ENCODE measurements around the gene TMEM30B. TPM values are rescaled to one million over a fixed set of nuclear protein-coding genes. Genes with fewer than 3 reads are reported as not detected.

TMEM30B gene
- polyA plus RNA-seq, 2 donors = 12.8 to 14.1 TPM

DNA sequence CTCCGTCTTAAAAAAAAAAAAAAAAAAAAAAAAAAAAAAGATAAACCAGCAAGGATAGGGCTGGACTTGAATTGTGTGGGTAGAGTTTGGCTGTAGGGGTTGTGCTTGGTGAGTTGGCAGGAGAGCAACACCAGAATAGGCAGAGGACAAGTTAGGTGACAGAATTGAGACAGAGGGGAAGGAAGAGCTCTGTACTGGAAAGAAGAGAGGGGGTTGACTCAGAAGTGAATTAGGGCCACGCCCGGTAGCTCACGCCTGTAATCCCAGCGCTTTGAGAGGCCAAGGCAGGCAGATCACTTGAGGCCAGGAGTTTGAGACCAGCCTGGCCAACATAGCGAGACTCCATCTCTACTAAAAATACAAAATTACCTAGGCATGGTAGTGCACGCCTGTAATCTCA is 6.1 kb upstream of the TMEM30B start:
- WGBS, 2 donors = 75 to 76% methylated on average over 7 of the region's 7 CpGs
- H3K27ac ChIP-seq (ENCODE audit: low read depth in 2 of 2, low read length in 1 of 2) = no peak overlapping the region
- no peaks in the 10 kb centered on the region for H3K4me1 ChIP-seq (ENCODE audit: control insufficient read depth in 2 of 2, insufficient read depth in 2 of 2, low read length in 1 of 2)
- no peaks in the 10 kb centered on the region for H3K9me3 ChIP-seq (ENCODE audit: control insufficient read depth in 2 of 2, insufficient read depth in 1 of 2, low read depth in 1 of 2, low read length in 1 of 2)
- no peaks in the 10 kb centered on the region for H3K27me3 ChIP-seq (ENCODE audit: control insufficient read depth in 1 of 2, insufficient read depth in 2 of 2, low read length in 2 of 2)
- no peak overlapping the region for H3K4me3 ChIP-seq (ENCODE audit: low read depth in 1 of 2, low read length in 2 of 2)
- H3K36me3 ChIP-seq (ENCODE audit: control insufficient read depth in 2 of 2, insufficient read depth in 2 of 2, low read length in 1 of 2) = no peaks in the 10 kb centered on the region

DNA sequence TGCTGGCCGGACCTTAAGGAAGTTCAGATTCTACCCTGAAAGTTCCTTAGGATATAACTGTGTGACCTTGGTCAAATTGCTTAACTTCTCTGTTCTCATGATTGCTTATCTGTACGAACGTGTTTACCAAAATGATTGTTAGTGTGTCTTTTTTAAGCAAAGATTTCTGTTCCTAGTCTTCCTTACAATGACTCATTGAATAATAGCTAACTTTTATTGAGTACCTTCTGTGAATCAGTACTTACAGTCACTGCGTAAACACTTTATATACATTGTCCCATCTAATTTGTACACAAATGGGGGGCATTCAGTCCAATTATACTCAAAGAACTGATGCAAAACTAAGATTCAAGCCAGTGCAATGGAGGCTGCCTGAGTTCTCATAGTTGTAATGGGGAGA is 4.2 kb upstream of the TMEM30B start:
- no peaks in the 10 kb centered on the region for H3K9me3 ChIP-seq (ENCODE audit: control insufficient read depth in 2 of 2, insufficient read depth in 1 of 2, low read depth in 1 of 2, low read length in 1 of 2)
- WGBS, 2 donors = 61 to 78% methylated on average over 4 of the region's 4 CpGs
- H3K27ac ChIP-seq (ENCODE audit: low read depth in 2 of 2, low read length in 1 of 2) = no peak overlapping the region
- no peaks in the 10 kb centered on the region for H3K4me1 ChIP-seq (ENCODE audit: control insufficient read depth in 2 of 2, insufficient read depth in 2 of 2, low read length in 1 of 2)
- no peaks in the 10 kb centered on the region for H3K27me3 ChIP-seq (ENCODE audit: control insufficient read depth in 1 of 2, insufficient read depth in 2 of 2, low read length in 2 of 2)
- H3K4me3 ChIP-seq (ENCODE audit: low read depth in 1 of 2, low read length in 2 of 2) = no peak overlapping the region
- H3K36me3 ChIP-seq (ENCODE audit: control insufficient read depth in 2 of 2, insufficient read depth in 2 of 2, low read length in 1 of 2) = no peaks in the 10 kb centered on the region

DNA sequence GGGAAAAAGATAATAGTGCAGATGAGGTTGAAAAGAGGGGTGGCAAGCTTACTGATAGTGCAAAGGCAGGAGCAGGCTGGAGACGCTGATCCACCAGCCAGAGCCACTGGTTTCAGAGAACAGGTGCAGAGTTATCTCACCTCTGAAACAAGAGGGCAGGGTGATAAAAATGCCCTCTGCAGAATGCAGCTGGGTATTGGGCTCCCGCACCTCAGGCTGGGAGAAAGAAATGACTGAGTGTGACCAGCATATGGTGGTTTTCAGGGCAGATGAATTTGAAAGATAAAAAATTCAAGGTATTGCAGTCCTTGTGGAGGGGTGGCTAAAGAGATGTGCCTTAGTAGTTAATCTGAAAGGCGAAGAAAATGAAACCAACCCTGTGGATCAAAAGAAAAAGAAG is 2.9 kb upstream of the TMEM30B start:
- Histone ChIP-seq H3K4me1 (ENCODE audit: control insufficient read depth in 2 of 2, insufficient read depth in 2 of 2, low read length in 1 of 2) (peaks cover 0 to 4% of the 10 kb centered on the region in 2 donors), H3K36me3 (ENCODE audit: control insufficient read depth in 2 of 2, insufficient read depth in 2 of 2, low read length in 1 of 2) (no peaks in the 10 kb centered on the region), H3K27ac (ENCODE audit: low read depth in 2 of 2, low read length in 1 of 2) (no peak overlapping the region), H3K9me3 (ENCODE audit: control insufficient read depth in 2 of 2, insufficient read depth in 1 of 2, low read depth in 1 of 2, low read length in 1 of 2) (no peaks in the 10 kb centered on the region), H3K4me3 (ENCODE audit: low read depth in 1 of 2, low read length in 2 of 2) (no peak overlapping the region), H3K27me3 (ENCODE audit: control insufficient read depth in 1 of 2, insufficient read depth in 2 of 2, low read length in 2 of 2) (no peaks in the 10 kb centered on the region)
- 62 to 86% methylated on average over 3 of the region's 3 CpGs for WGBS, 2 donors

DNA sequence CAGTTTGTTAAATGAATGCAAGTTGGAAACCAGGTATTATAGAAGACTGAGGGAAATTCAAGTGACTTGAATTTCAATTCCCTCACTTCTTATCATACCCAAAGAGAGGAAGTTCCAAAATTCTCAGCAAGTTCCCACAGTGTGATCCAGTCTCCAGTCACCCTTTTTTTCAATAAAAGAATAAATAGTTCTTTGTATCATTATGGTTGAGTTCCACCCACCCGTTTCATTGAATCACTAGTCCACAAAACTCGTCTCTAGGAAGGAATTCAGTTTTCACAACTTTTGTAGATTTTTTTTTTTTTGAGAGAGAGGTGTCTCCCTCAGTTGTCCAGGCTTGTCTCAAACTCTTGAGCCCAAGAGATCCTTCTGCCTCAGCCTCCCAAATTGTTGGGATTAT is 1.6 kb upstream of the TMEM30B start:
- Histone ChIP-seq H3K4me1 (ENCODE audit: control insufficient read depth in 2 of 2, insufficient read depth in 2 of 2, low read length in 1 of 2) (peaks cover 0 to 4% of the 10 kb centered on the region in 2 donors), H3K36me3 (ENCODE audit: control insufficient read depth in 2 of 2, insufficient read depth in 2 of 2, low read length in 1 of 2) (no peaks in the 10 kb centered on the region), H3K9me3 (ENCODE audit: control insufficient read depth in 2 of 2, insufficient read depth in 1 of 2, low read depth in 1 of 2, low read length in 1 of 2) (no peaks in the 10 kb centered on the region), H3K27ac (ENCODE audit: low read depth in 2 of 2, low read length in 1 of 2) (no peak overlapping the region), H3K4me3 (ENCODE audit: low read depth in 1 of 2, low read length in 2 of 2) (no peak overlapping the region), H3K27me3 (ENCODE audit: control insufficient read depth in 1 of 2, insufficient read depth in 2 of 2, low read length in 2 of 2) (no peaks in the 10 kb centered on the region)
- WGBS, 2 donors = 83 to 87% methylated on average over 2 of the region's 2 CpGs

DNA sequence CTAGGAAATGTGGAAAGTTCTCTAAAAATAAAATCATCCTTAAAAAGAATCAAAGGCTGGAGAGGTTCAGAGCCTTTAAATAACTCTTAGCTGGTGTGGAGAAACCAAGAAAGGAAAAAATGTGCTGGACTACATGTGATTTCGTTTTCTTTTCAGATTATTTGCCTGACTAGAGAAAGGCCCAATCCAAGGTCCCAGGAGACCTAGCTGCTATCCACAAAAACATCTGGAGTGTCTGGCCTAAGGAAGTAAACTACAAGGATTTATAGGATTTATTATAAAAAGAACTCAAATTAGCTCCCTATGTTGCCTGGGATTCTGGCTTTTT is 774 bp upstream of the TMEM30B start:
- peaks cover 0 to 4% of the 10 kb centered on the region in 2 donors for H3K4me1 ChIP-seq (ENCODE audit: control insufficient read depth in 2 of 2, insufficient read depth in 2 of 2, low read length in 1 of 2)

DNA sequence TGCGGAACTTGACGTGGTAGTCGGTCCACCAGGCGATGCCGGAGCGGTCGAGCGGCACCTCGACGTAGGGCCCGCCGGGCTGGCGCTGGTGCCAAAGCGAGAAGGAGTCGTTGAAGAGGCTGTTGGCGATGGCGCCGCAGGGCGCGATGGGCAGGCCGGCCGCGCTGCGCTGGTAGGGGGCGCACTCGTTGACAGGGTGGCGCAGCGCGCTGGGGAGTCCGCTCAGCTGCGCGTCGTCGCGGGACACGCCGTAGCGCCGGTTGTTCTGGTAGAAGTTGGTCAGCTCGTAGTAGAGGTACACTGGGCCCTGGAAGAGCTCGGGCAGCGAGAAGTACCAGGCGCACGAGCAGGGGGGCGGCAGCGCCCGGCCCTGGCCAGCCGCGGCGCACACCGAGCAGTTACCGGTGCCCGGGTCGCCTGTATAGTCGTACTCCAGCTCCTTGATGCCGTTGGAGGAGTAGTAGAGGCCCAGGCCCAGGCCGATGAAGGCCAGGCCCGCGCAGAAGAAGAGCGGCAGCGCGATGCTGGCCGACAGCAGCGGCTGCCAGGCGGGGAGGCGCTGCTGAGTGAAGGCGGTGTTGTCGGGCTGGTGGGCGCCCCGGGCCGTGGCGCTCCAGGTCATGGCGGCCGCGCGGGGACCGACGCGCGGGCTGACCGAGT is 482 bp downstream of the TMEM30B start:
- peak overlapping the region; percentile 95 to 98 for H3K27ac ChIP-seq (ENCODE audit: low read depth in 2 of 2, low read length in 1 of 2)
- H3K4me1 ChIP-seq (ENCODE audit: control insufficient read depth in 2 of 2, insufficient read depth in 2 of 2, low read length in 1 of 2) = peaks cover 0 to 4% of the 10 kb centered on the region in 2 donors
- 1% methylated on average over 75 to 81 of the region's 81 CpGs for WGBS, 2 donors
- no peaks in the 10 kb centered on the region for H3K27me3 ChIP-seq (ENCODE audit: control insufficient read depth in 1 of 2, insufficient read depth in 2 of 2, low read length in 2 of 2)
- H3K36me3 ChIP-seq (ENCODE audit: control insufficient read depth in 2 of 2, insufficient read depth in 2 of 2, low read length in 1 of 2) = no peaks in the 10 kb centered on the region
- peak overlapping the region; percentile 63 to 89 for H3K4me3 ChIP-seq (ENCODE audit: low read depth in 1 of 2, low read length in 2 of 2)
- H3K9me3 ChIP-seq (ENCODE audit: control insufficient read depth in 2 of 2, insufficient read depth in 1 of 2, low read depth in 1 of 2, low read length in 1 of 2) = no peaks in the 10 kb centered on the region

More for the DNA sequence above, 774 bp upstream of the TMEM30B start:
- no peaks in the 10 kb centered on the region for H3K27me3 ChIP-seq (ENCODE audit: control insufficient read depth in 1 of 2, insufficient read depth in 2 of 2, low read length in 2 of 2)
- H3K27ac ChIP-seq (ENCODE audit: low read depth in 2 of 2, low read length in 1 of 2) = no peak overlapping the region
- no peaks in the 10 kb centered on the region for H3K9me3 ChIP-seq (ENCODE audit: control insufficient read depth in 2 of 2, insufficient read depth in 1 of 2, low read depth in 1 of 2, low read length in 1 of 2)
- peak overlapping the region in 1 of 2 donors; percentile 63 for H3K4me3 ChIP-seq (ENCODE audit: low read depth in 1 of 2, low read length in 2 of 2)
- 27 to 36% methylated on average over 1 of the region's 1 CpG for WGBS, 2 donors
- H3K36me3 ChIP-seq (ENCODE audit: control insufficient read depth in 2 of 2, insufficient read depth in 2 of 2, low read length in 1 of 2) = no peaks in the 10 kb centered on the region

DNA sequence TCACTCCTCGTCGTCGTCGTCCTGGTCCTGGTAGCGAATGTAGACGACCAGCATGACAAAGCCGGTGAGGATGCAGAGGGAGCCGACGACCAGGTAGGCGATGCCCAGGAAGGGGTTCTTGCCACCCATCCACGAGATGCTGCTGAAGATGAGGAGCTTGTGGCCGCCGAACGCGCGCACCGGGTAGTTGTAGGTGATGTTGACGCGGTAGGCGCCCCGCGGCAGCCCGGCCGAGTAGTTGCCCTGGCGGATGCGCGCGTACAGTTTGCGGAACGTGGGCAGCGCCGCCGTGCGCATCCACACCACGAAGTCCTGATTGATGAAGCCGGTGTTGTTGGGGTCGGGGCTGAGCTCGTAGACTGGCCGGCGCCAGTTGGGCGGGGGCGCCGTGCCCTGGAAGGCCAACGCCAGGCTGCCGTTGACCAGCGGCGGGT is 1.0 kb downstream of the TMEM30B start:
- 8 to 11% methylated on average over 47 of the region's 47 CpGs for WGBS, 2 donors
- Histone ChIP-seq H3K36me3 (ENCODE audit: control insufficient read depth in 2 of 2, insufficient read depth in 2 of 2, low read length in 1 of 2) (no peaks in the 10 kb centered on the region), H3K27ac (ENCODE audit: low read depth in 2 of 2, low read length in 1 of 2) (peak overlapping the region; percentile 95 to 98), H3K4me1 (ENCODE audit: control insufficient read depth in 2 of 2, insufficient read depth in 2 of 2, low read length in 1 of 2) (peaks cover 0 to 4% of the 10 kb centered on the region in 2 donors), H3K4me3 (ENCODE audit: low read depth in 1 of 2, low read length in 2 of 2) (peak overlapping the region; percentile 63 to 89), H3K9me3 (ENCODE audit: control insufficient read depth in 2 of 2, insufficient read depth in 1 of 2, low read depth in 1 of 2, low read length in 1 of 2) (no peaks in the 10 kb centered on the region), H3K27me3 (ENCODE audit: control insufficient read depth in 1 of 2, insufficient read depth in 2 of 2, low read length in 2 of 2) (no peaks in the 10 kb centered on the region)

DNA sequence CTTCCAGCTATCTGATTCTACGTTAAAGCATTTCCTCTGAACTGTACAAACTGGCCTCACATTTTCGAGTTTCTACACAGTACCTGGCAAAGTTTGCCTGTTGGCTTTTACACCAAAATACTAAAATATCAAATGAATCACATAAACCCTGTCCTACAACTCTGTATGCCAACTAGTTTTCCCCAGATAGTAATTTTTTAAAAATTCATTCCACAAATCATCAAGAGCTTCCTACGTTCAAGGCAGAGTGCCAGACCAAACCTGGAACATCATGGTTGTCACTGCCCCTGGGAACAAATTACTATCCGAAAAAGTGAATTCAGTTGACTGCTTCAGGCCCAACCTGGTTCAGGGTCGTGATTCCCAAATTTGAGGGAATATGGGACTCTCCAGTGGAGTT is 2.1 kb downstream of the TMEM30B start:
- Histone ChIP-seq H3K36me3 (ENCODE audit: control insufficient read depth in 2 of 2, insufficient read depth in 2 of 2, low read length in 1 of 2) (no peaks in the 10 kb centered on the region), H3K9me3 (ENCODE audit: control insufficient read depth in 2 of 2, insufficient read depth in 1 of 2, low read depth in 1 of 2, low read length in 1 of 2) (no peaks in the 10 kb centered on the region), H3K4me1 (ENCODE audit: control insufficient read depth in 2 of 2, insufficient read depth in 2 of 2, low read length in 1 of 2) (peaks cover 0 to 4% of the 10 kb centered on the region in 2 donors), H3K27ac (ENCODE audit: low read depth in 2 of 2, low read length in 1 of 2) (no peak overlapping the region), H3K27me3 (ENCODE audit: control insufficient read depth in 1 of 2, insufficient read depth in 2 of 2, low read length in 2 of 2) (no peaks in the 10 kb centered on the region), H3K4me3 (ENCODE audit: low read depth in 1 of 2, low read length in 2 of 2) (peak overlapping the region in 1 of 2 donors; percentile 63)
- 37 to 48% methylated on average over 5 of the region's 5 CpGs for WGBS, 2 donors

DNA sequence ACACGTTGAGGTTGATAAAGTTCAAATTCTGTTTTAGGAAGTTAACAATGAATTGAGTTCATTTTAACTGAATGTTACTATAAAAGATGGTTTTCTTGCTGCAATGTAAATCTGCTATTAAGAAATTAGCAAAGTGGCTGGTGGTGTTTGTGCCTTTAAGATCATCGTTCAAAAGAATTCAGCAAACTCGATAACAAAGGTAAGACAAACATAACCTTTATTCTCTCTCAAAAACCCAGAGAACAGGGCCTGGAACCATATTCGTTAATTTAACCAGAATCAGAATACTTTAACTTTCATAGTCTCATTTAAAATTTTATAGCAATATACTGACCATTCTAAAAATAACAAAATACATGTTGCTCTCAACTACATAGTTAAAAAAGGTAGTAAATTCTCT is 3.4 kb downstream of the TMEM30B start:
- H3K4me3 ChIP-seq (ENCODE audit: low read depth in 1 of 2, low read length in 2 of 2) = no peak overlapping the region
- H3K27ac ChIP-seq (ENCODE audit: low read depth in 2 of 2, low read length in 1 of 2) = no peak overlapping the region
- H3K9me3 ChIP-seq (ENCODE audit: control insufficient read depth in 2 of 2, insufficient read depth in 1 of 2, low read depth in 1 of 2, low read length in 1 of 2) = no peaks in the 10 kb centered on the region
- no peaks in the 10 kb centered on the region for H3K36me3 ChIP-seq (ENCODE audit: control insufficient read depth in 2 of 2, insufficient read depth in 2 of 2, low read length in 1 of 2)
- 37 to 46% methylated on average over 4 of the region's 4 CpGs for WGBS, 2 donors
- H3K27me3 ChIP-seq (ENCODE audit: control insufficient read depth in 1 of 2, insufficient read depth in 2 of 2, low read length in 2 of 2) = no peaks in the 10 kb centered on the region
- peaks cover 0 to 4% of the 10 kb centered on the region in 2 donors for H3K4me1 ChIP-seq (ENCODE audit: control insufficient read depth in 2 of 2, insufficient read depth in 2 of 2, low read length in 1 of 2)

DNA sequence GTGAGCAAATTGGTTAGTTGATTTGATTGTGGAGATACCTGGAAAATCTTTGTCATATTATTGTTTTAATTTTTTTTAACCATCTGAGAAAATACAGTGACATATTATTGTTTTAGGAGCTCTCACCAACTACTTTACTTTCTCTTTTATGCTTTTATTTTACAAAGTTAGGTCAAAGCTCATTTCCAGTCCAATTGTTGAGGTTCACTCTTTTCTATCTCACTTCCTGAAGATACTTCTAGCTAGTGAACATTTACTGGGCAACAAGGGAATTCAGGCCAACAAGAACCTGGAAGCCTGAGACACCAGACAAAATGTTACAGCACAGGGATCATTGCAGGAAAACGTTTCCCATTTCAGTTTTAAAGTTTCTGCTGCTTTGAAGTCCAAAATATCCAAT is 3.9 kb downstream of the TMEM30B start:
- no peak overlapping the region for H3K27ac ChIP-seq (ENCODE audit: low read depth in 2 of 2, low read length in 1 of 2)
- H3K27me3 ChIP-seq (ENCODE audit: control insufficient read depth in 1 of 2, insufficient read depth in 2 of 2, low read length in 2 of 2) = no peaks in the 10 kb centered on the region
- WGBS, 2 donors = 34% methylated on average over 1 of the region's 1 CpG
- no peaks in the 10 kb centered on the region for H3K9me3 ChIP-seq (ENCODE audit: control insufficient read depth in 2 of 2, insufficient read depth in 1 of 2, low read depth in 1 of 2, low read length in 1 of 2)
- peaks cover 0 to 4% of the 10 kb centered on the region in 2 donors for H3K4me1 ChIP-seq (ENCODE audit: control insufficient read depth in 2 of 2, insufficient read depth in 2 of 2, low read length in 1 of 2)
- no peak overlapping the region for H3K4me3 ChIP-seq (ENCODE audit: low read depth in 1 of 2, low read length in 2 of 2)
- no peaks in the 10 kb centered on the region for H3K36me3 ChIP-seq (ENCODE audit: control insufficient read depth in 2 of 2, insufficient read depth in 2 of 2, low read length in 1 of 2)

All from esophagus (tissue), 2 donors.